ENCODE measurements around the gene SMC1B. TPM values are rescaled to one million over a fixed set of nuclear protein-coding genes. Genes with fewer than 3 reads are reported as not detected.

SMC1B gene
- total and polyA plus RNA-seq, 2 of the 8 experiments (the other 6 are each of a cell fraction or from before 2014, with no cell fraction given): 0.02 TPM; not detected in 1

DNA sequence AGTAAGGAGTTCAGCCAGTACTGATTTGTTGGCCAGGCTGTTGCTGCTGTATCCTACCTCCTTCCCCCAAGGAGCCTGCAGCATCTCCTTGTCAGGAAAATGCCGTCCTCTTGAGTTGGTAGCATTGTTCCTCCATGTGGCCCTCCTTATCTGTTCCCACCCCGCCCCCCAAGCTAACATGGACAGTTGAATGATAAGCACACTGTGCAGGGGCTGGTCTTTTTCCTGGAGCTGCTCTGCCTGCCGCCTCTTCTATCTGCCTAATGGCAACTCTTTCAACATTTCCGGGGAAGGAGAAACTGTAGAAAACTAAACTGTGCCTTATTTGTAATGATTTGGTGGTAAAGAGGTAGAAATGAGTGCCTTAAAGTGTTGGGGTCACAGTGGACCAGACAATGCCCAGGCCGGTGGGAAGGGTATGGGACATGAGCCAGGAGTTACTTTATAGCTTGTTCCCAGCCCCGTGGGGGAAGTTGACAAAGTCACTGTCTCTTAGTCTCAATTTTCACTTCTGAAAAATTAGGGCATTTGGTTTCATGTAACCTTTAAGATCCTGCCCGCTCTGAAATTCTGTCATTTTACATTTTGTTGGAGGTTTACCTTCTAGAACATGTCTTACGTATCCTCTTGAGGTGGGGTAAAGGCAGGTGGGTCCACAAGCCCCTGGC, 99.2 kb downstream of the SMC1B start:
- Histone ChIP-seq H3K79me1 (ENCODE audit: low read depth, low read length) (peaks cover 12% of the 10 kb centered on the region), H3K27me3 (replicated peaks in 1 of 4; ENCODE audit: control insufficient read depth in 3 of 4, extremely low read depth in 1 of 4, insufficient read depth in 3 of 4, low read length in 3 of 4) (peaks cover 0 to 4% (median 0%) of the 10 kb centered on the region in 4 experiments; a peak in 2 of 7 replicates), H4K8ac (ENCODE audit: extremely low read depth, insufficient read depth, low read length) (no peak overlapping the region), H3K27ac (ENCODE audit: low read depth, low read length) (no peak overlapping the region), H2BK5ac (ENCODE audit: low read depth, low read length) (no peak overlapping the region), H3K23ac (ENCODE audit: insufficient read length) (no peak overlapping the region), H3K23me2 (ENCODE audit: low read depth, low read length) (peaks cover 3% of the 10 kb centered on the region; the same call in 1 of the 2 replicates), H3K4me1 (replicated peaks in 1 of 4; ENCODE audit: control insufficient read depth in 3 of 4, insufficient read depth in 4 of 4, low read length in 3 of 4) (peaks cover 0 to 7% (median 4%) of the 10 kb centered on the region in 4 experiments; a peak in 3 of 7 replicates), H3K9ac (replicated peaks in 1 of 4; ENCODE audit: extremely low read depth in 1 of 4, low read depth in 3 of 4, low read length in 3 of 4) (no peak overlapping the region), H3K4me3 (ENCODE audit: extremely low read depth in 1 of 4, insufficient read depth in 2 of 4, low read depth in 3 of 4, low read length in 4 of 4) (no peak overlapping the region), H3K4ac (replicated peaks; ENCODE audit: insufficient read length, low read depth, low read length) (no peak overlapping the region), H3K9me3 (ENCODE audit: insufficient read depth in 2 of 2, low read depth in 1 of 2, low read length in 1 of 2) (no peaks in the 10 kb centered on the region), H3K18ac (ENCODE audit: extremely low read depth, low read length) (no peak overlapping the region), H3K4me2 (ENCODE audit: insufficient read depth in 1 of 2, low read depth in 2 of 2, low read length in 2 of 2) (no peak overlapping the region), H4K5ac (ENCODE audit: insufficient read length, low read depth, low read length) (no peak overlapping the region), H2BK15ac (ENCODE audit: low read length) (no peak overlapping the region), H4K91ac (replicated peaks; ENCODE audit: insufficient read length, low read length) (no peak overlapping the region), H3K79me2 (ENCODE audit: control insufficient read depth in 1 of 2, insufficient read depth in 2 of 2, low read length in 2 of 2) (peaks cover 0 to 51% of the 10 kb centered on the region in 2 experiments; a peak in 3 of 4 replicates), H3K36me3 (ENCODE audit: control insufficient read depth in 2 of 4, insufficient read depth in 4 of 4, low read length in 3 of 4) (no peaks in the 10 kb centered on the region), H2BK120ac (replicated peaks; ENCODE audit: low read depth, low read length) (no peak overlapping the region), H2BK12ac (ENCODE audit: low read depth, low read length) (no peak overlapping the region), H3K14ac (ENCODE audit: insufficient read length) (no peak overlapping the region), H2BK20ac (ENCODE audit: low read length) (no peak overlapping the region), H2AK5ac (ENCODE audit: low read depth, low read length) (no peak overlapping the region), H4K20me1 (replicated peaks in 1 of 2; ENCODE audit: control insufficient read depth in 1 of 2, insufficient read depth in 2 of 2, low read length in 2 of 2) (peaks cover 0 to 21% of the 10 kb centered on the region in 2 experiments), H2AFZ (ENCODE audit: low read length) (no peak overlapping the region), H3K56ac (replicated peaks; ENCODE audit: insufficient read length, low read depth, low read length) (no peak overlapping the region)
- FAIRE-seq: no peak
- CTCF ChIA-PET (ENCODE audit: partially characterized antibody): interaction anchor here (2.6 kb wide), 1 partner anchor 20 kb away, joined by 9 read pairs; no protein-coding TSS in a partner anchor
- POLR2A ChIA-PET (ENCODE audit: partially characterized antibody): no interaction called here
- 82% methylated on average over 8 of the region's 8 CpGs; no CpG with 5 or more reads in 1 of the 2 experiments for WGBS, 2 experiments (ENCODE audit: extremely low coverage in 1 of 2, insufficient coverage in 1 of 2, insufficient read length in 1 of 2, insufficient replicate concordance in 2 of 2, low coverage in 1 of 2, low lambda C conversion rate in 2 of 2, missing lambda C conversion rate in 1 of 2)
- DNase-seq (ENCODE audit: low read depth in 1 of 2, low spot score in 2 of 2): no peak
- TF ChIP-seq SP1 (IDR thresholded peaks at IDR 0.05; ENCODE audit: low read depth, low read length) (no peak), CBX5 (IDR thresholded peaks at IDR 0.05; ENCODE audit: low read depth, low read length) (no peak), KDM5A (IDR thresholded peaks at IDR 0.05; ENCODE audit: low read length) (no peak), PHF8 (conservative IDR thresholded peaks at IDR 0.05; ENCODE audit: low read depth, low read length) (no peak), YY1 (IDR thresholded peaks at IDR 0.05; ENCODE audit: low read depth, low read length) (no peak), SIN3A (conservative IDR thresholded peaks at IDR 0.05 in 1 of 2, IDR thresholded peaks at IDR 0.05 in 1 of 2; ENCODE audit: low read depth in 1 of 2, low read length in 2 of 2) (no peak), SUZ12 (IDR thresholded peaks at IDR 0.05; ENCODE audit: low read length) (no peak), CTBP2 (IDR thresholded peaks at IDR 0.05; ENCODE audit: borderline replicate concordance, insufficient read depth, insufficient read length, low read length) (no peak), RBBP5 (IDR thresholded peaks at IDR 0.05; ENCODE audit: borderline replicate concordance, low read depth, low read length) (no peak)
- TF ChIP-seq, protein P1, sequence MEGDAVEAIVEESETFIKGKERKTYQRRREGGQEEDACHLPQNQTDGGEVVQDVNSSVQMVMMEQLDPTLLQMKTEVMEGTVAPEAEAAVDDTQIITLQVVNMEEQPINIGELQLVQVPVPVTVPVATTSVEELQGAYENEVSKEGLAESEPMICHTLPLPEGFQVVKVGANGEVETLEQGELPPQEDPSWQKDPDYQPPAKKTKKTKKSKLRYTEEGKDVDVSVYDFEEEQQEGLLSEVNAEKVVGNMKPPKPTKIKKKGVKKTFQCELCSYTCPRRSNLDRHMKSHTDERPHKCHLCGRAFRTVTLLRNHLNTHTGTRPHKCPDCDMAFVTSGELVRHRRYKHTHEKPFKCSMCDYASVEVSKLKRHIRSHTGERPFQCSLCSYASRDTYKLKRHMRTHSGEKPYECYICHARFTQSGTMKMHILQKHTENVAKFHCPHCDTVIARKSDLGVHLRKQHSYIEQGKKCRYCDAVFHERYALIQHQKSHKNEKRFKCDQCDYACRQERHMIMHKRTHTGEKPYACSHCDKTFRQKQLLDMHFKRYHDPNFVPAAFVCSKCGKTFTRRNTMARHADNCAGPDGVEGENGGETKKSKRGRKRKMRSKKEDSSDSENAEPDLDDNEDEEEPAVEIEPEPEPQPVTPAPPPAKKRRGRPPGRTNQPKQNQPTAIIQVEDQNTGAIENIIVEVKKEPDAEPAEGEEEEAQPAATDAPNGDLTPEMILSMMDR (IDR thresholded peaks at IDR 0.05; ENCODE audit: control extremely low read depth in 1 of 3, insufficient read depth in 1 of 3, low read depth in 1 of 3, low read length in 3 of 3): no peak
